VCaP (cell line): ENCODE results near the gene ADORA2B.

Source experiments
- H3K27ac ChIP-seq: fragments of 450-650 bp; 2 replicates; pipeline ENCODE4 v1.5.1; 2017
- CTCF ChIP-seq: fragments of 450-650 bp; conservative IDR thresholded peaks from 2 replicates; pipeline ENCODE4 v1.5.1; 2017; ENCODE audit warnings: mild to moderate bottlenecking, moderate library complexity

ADORA2B gene

GRCh38 chr17:15967706-15968399 lies 22.9 kb downstream of the ADORA2B start:
- H3K27ac ChIP-seq = peak overlapping the region; percentile 86
- TF ChIP-seq CTCF = no peak

GRCh38 chr17:15969463-15969862 lies 24.5 kb downstream of the ADORA2B start:
- TF ChIP-seq CTCF = no peak

GRCh38 chr17:15970500-15970899 lies 25.6 kb downstream of the ADORA2B start:
- no peak for TF ChIP-seq CTCF
- no peak overlapping the region for H3K27ac ChIP-seq

More at GRCh38 chr17:15969463-15969862, 24.5 kb downstream of the ADORA2B start:
- H3K27ac ChIP-seq = no peak overlapping the region

GRCh38 chr17:15971098-15971678 lies 26.3 kb downstream of the ADORA2B start:
- no peak overlapping the region for H3K27ac ChIP-seq
- TF ChIP-seq CTCF = no peak

GRCh38 chr17:15971882-15972281 lies 27.0 kb downstream of the ADORA2B start:
- H3K27ac ChIP-seq = no peak overlapping the region
- TF ChIP-seq CTCF = no peak

GRCh38 chr17:15972497-15972951 lies 27.6 kb downstream of the ADORA2B start:
- no peak for TF ChIP-seq CTCF
- no peak overlapping the region for H3K27ac ChIP-seq

- TF ChIP-seq CTCF = no peak
- no peak overlapping the region for H3K27ac ChIP-seq
Measured at GRCh38 chr17:15973016-15973415, 28.1 kb downstream of the ADORA2B start.
